BLaER1 treated with 17β-estradiol and CSF1 and Interleukin-3, amounts not matched to agents 10 nM and 100 nM (cell line): ENCODE measurements around the gene IRF3.

Source experiments
- H3K27ac ChIP-seq, 11 experiments: shearing (Covaris generic); formaldehyde crosslinking; 2 replicates each; pipeline ENCODE4 v1.8.1; 2022
- H3K27me3 ChIP-seq, 11 experiments: shearing (Covaris generic); formaldehyde crosslinking; 2 replicates each; pipeline ENCODE4 v1.8.1; 2022
- H3K36me3 ChIP-seq, 11 experiments: shearing (Covaris generic); formaldehyde crosslinking; 2 replicates each; pipeline ENCODE4 v1.8.1; 2022
- H3K4me1 ChIP-seq, 10 experiments: shearing (Covaris generic); formaldehyde crosslinking; 2 replicates each; pipeline ENCODE4 v1.8.1; 2022
- H3K4me2 ChIP-seq, 11 experiments: shearing (Covaris generic); formaldehyde crosslinking; 2 replicates each; pipeline ENCODE4 v1.8.1; 2022
- H3K4me3 ChIP-seq, 10 experiments: shearing (Covaris generic); formaldehyde crosslinking; 2 replicates each; pipeline ENCODE4 v1.8.1; 2022
- H3K9ac ChIP-seq, 11 experiments: shearing (Covaris generic); formaldehyde crosslinking; 2 replicates each; pipeline ENCODE4 v1.8.1; 2022
- H3K9me3 ChIP-seq, 11 experiments: shearing (Covaris generic); formaldehyde crosslinking; replicated peaks in 1 of 11; 2 replicates each; pipeline ENCODE4 v1.8.1; 2022
- H4K20me1 ChIP-seq, 11 experiments: shearing (Covaris generic); formaldehyde crosslinking; 2 replicates each; pipeline ENCODE4 v1.8.1; 2022
- Cebpa-rat ChIP-seq, 11 experiments: shearing (Covaris generic); IDR thresholded peaks; 2 replicates each; pipeline ENCODE4 v1.8.1; 2022

Gene IRF3

DNA sequence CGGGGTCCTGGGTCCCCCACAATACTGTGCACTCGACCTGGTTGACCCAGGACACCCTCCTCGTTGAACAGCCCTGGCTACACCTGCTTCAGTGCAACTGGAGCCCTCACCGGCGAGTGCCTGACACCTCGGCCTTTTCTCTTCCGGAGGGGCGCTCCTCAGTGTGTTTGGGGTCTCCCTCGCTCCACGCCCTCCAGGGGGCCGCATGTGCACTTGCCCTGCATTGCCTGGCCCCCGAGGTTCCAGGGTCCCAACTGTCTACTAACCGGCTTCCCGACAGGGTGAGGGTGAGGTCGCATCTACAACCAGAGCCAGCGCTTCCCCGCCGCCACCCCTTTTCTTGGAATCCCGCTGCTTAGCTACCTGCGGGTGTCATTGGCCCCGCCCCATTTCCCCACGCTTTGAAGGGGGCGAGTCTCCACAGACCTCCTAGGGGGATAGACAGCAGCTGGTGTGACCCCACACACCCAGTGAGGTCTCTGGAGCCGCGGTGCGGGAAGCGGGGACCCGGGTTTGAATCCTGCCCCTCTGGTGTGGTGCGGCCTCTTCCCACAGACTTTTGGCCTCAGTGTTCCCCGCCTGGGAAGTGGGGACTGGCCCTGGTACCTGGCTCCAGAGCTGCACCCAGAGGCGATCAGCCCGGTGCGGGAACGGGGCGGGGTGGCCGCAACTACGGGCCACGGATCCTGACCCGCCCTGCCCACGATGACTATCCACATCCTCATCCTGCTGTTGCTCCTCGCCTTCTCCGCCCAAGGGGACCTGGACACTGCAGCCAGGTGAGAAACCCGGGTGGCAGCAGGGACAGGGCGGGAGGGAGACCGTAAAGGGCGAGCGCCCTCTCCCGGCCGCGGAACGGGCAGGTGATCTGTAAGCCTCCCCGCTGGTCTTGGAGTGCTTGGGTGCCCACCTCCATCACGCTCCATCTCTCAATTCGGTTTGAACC lies 23.7 kb upstream of the IRF3 start, which contains the start of gene ADM5:
Gene ADM5 (plus strand): TSS at position 462 of the 946 bp plus-strand sequence. CDS start 244 bp downstream, at position 706.
- TF ChIP-seq Cebpa-rat (IDR thresholded peaks at IDR 0.05): no peak
- Histone ChIP-seq H3K27me3 (peaks cover 21 to 35% (median 30%) of the 10 kb centered on the region in 11 experiments), H3K36me3 (peaks cover 18 to 57% (median 49%) of the 10 kb centered on the region in 11 experiments), H3K4me1 (peaks cover 37 to 75% (median 56%) of the 10 kb centered on the region in 10 experiments), H3K4me3 (peak within 1 kb of the TSS in 8 of 10 experiments; percentile 27 to 65 (median 46); a peak in 11 of 20 replicates), H3K9ac (peak within 1 kb of the TSS in 9 of 11 experiments; percentile 10 to 66 (median 42); a peak in 13 of 22 replicates), H3K4me2 (peak within 1 kb of the TSS; percentile 68 to 95 (median 89)), H3K9me3 (no peaks in the 10 kb centered on the region), H4K20me1 (peaks cover 0 to 62% (median 54%) of the 10 kb centered on the region in 11 experiments; a peak in 19 of 22 replicates), H3K27ac (peak within 1 kb of the TSS in 6 of 11 experiments; percentile 33 to 77 (median 59); a peak in 9 of 22 replicates)

DNA sequence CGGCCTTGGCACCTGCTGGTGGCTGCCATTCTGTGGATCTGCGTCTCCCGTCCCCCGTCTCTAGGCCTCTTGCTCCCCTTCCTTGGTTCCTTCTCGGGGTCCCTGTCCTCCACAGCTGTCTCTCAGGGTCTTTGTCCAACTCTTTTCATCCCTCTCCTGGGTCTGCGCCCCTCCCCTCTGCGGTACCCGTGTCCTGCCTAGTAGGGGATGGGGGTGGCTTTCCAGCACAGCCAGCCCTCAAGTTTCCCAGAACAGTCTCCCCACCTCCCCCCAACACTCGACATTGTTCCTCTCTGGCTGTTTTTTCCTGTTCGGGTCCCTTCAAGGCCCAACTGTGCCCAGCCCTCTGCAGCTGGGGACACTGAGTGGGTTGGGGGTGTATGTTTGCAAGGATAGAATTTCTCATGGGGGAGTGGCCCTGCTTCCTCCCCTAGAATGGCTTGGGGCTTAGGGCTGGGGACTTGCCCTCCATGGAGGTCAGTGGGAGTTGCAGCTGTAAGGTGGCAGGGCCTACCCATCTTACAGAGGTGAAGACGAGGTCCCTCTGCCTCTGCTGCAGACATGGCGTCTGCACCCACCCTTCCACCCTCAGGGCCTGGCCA lies 23.0 kb upstream of the IRF3 start:
- peak overlapping the region in 4 of 10 experiments; percentile 45 to 65 (median 52); a peak in 8 of 20 replicates for H3K4me3 ChIP-seq
- H3K4me2 ChIP-seq: peak overlapping the region; percentile 64 to 95 (median 89); a peak in 20 of 22 replicates
- peaks cover 21 to 35% (median 30%) of the 10 kb centered on the region in 11 experiments for H3K27me3 ChIP-seq
- peak overlapping the region in 6 of 11 experiments; percentile 29 to 66 (median 48); a peak in 10 of 22 replicates for H3K9ac ChIP-seq
- no peaks in the 10 kb centered on the region for H3K9me3 ChIP-seq
- H3K27ac ChIP-seq: peak overlapping the region in 6 of 11 experiments; percentile 33 to 77 (median 59); a peak in 9 of 22 replicates
- peaks cover 0 to 69% (median 62%) of the 10 kb centered on the region in 11 experiments; a peak in 21 of 22 replicates for H4K20me1 ChIP-seq
- H3K4me1 ChIP-seq: peaks cover 37 to 82% (median 56%) of the 10 kb centered on the region in 10 experiments
- no peak for TF ChIP-seq Cebpa-rat (IDR thresholded peaks at IDR 0.05)
- peaks cover 25 to 65% (median 57%) of the 10 kb centered on the region in 11 experiments for H3K36me3 ChIP-seq

DNA sequence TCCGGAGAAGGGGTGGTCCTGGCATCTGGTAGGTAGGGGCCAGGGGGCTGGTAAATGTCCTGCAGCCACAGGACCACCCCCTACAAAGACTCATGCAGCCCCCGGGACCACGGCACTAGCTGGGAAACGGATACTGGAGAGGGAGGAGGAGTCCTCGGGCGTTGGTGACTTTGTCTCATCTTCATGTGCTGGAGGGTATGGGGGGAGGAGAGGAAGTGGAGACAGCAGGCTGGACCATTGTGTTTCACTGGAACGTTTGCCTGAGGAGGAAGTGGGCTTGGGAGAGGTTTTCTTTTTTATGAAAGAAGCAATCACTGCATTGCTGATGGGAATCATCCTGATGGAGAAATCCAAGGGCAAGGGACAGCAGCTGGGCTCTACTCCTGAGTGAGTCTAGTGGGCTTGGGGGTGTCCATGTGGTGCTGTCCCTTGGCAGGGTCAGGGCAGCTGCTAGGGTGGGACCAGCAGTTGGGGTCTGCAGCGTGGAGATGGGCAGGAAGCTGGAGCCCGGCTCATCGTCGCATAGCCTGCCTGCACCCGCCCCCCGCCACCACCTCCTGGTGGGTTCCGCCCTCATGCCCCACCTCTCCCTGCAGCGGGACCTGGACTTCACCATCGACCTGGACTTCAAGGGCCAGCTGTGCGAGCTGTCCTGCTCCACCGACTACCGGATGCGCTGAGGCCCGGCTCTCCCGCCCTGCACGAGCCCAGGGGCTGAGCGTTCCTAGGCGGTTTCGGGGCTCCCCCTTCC lies 22.1 kb upstream of the IRF3 start:
- peaks cover 37 to 82% (median 56%) of the 10 kb centered on the region in 10 experiments for H3K4me1 ChIP-seq
- H3K9me3 ChIP-seq: no peaks in the 10 kb centered on the region
- peak overlapping the region; percentile 64 to 95 (median 89) for H3K4me2 ChIP-seq
- no peak for TF ChIP-seq Cebpa-rat (IDR thresholded peaks at IDR 0.05)
- H3K27ac ChIP-seq: peak overlapping the region in 7 of 11 experiments; percentile 44 to 77 (median 55); a peak in 13 of 22 replicates
- peak overlapping the region in 6 of 10 experiments; percentile 31 to 65 (median 48); a peak in 11 of 20 replicates for H3K4me3 ChIP-seq
- peaks cover 33 to 74% (median 66%) of the 10 kb centered on the region in 11 experiments for H3K36me3 ChIP-seq
- peaks cover 0 to 78% (median 71%) of the 10 kb centered on the region in 11 experiments; a peak in 21 of 22 replicates for H4K20me1 ChIP-seq
- peaks cover 21 to 35% (median 30%) of the 10 kb centered on the region in 11 experiments for H3K27me3 ChIP-seq
- peak overlapping the region in 10 of 11 experiments; percentile 29 to 66 (median 48); a peak in 16 of 22 replicates for H3K9ac ChIP-seq

DNA sequence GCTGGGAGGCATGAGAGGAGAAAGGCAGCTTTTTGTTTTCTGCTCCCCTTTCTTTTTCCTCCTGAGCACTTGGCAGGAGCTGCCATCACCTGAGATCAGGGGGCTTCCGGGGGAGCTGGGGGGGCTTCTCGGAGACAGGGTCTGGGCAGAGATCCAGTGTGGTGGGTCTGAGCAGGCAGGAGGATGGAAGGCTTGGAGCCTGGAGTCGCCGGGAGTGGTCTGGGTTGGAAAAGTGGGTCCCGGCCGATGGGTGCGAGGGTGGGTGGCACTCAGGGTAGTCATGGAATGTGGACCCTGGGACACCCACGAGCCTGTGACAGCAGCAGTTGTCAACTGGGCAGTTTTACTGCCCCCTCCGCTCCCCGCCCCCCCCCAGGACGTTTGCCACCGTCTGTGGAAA lies 21.5 kb upstream of the IRF3 start:
- Histone ChIP-seq H3K4me1 (peaks cover 37 to 81% (median 55%) of the 10 kb centered on the region in 10 experiments), H3K4me3 (peak overlapping the region in 2 of 10 experiments; percentile 45 to 65; a peak in 4 of 20 replicates), H3K27me3 (peaks cover 21 to 35% (median 30%) of the 10 kb centered on the region in 11 experiments), H3K4me2 (peak overlapping the region; percentile 64 to 95 (median 89)), H3K9me3 (no peaks in the 10 kb centered on the region), H4K20me1 (peaks cover 0 to 84% (median 77%) of the 10 kb centered on the region in 11 experiments; a peak in 21 of 22 replicates), H3K36me3 (peaks cover 39 to 80% (median 72%) of the 10 kb centered on the region in 11 experiments), H3K9ac (peak overlapping the region in 8 of 11 experiments; percentile 38 to 66 (median 52); a peak in 13 of 22 replicates), H3K27ac (peak overlapping the region in 6 of 11 experiments; percentile 44 to 77 (median 59); a peak in 12 of 22 replicates)
- TF ChIP-seq Cebpa-rat (IDR thresholded peaks at IDR 0.05): no peak

DNA sequence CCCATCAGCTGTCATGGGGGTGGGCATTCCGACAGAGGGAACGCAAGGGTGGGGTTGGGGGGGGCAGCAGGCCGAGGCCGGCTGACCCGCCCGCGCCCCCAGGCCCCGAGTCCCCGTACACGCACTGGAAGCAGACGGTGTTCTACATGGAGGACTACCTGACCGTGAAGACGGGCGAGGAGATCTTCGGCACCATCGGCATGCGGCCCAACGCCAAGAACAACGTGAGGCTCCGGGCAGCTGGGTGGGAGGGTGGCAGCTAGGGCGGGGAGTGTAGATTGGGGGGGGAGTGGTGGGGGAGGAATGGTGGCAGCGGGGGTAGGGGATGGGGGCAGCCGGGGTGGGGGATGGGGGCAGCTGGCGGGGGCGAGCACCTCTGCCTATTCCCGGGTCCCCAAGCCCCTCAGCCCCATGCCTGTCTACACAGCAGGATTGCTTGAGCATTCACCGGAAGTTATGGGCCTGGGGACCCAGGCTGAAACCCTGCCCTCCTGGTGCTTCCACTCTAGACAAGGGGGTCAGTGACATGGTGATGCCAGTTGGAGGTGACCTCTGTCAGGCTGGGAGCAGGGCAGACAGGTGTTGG lies 20.9 kb upstream of the IRF3 start:
- peak overlapping the region in 5 of 11 experiments; percentile 51 to 77 (median 63); a peak in 11 of 22 replicates for H3K27ac ChIP-seq
- peak overlapping the region in 10 of 11 experiments; percentile 64 to 95 (median 84); a peak in 19 of 22 replicates for H3K4me2 ChIP-seq
- peak overlapping the region in 2 of 10 experiments; percentile 27 to 65; a peak in 2 of 20 replicates for H3K4me3 ChIP-seq
- H3K9me3 ChIP-seq: no peaks in the 10 kb centered on the region
- no peak for TF ChIP-seq Cebpa-rat (IDR thresholded peaks at IDR 0.05)
- peaks cover 0 to 90% (median 82%) of the 10 kb centered on the region in 11 experiments; a peak in 21 of 22 replicates for H4K20me1 ChIP-seq
- peaks cover 45 to 85% (median 78%) of the 10 kb centered on the region in 11 experiments for H3K36me3 ChIP-seq
- H3K9ac ChIP-seq: peak overlapping the region in 6 of 11 experiments; percentile 42 to 66 (median 54); a peak in 11 of 22 replicates
- peaks cover 36 to 83% (median 56%) of the 10 kb centered on the region in 10 experiments for H3K4me1 ChIP-seq
- H3K27me3 ChIP-seq: peaks cover 20 to 33% (median 28%) of the 10 kb centered on the region in 11 experiments

DNA sequence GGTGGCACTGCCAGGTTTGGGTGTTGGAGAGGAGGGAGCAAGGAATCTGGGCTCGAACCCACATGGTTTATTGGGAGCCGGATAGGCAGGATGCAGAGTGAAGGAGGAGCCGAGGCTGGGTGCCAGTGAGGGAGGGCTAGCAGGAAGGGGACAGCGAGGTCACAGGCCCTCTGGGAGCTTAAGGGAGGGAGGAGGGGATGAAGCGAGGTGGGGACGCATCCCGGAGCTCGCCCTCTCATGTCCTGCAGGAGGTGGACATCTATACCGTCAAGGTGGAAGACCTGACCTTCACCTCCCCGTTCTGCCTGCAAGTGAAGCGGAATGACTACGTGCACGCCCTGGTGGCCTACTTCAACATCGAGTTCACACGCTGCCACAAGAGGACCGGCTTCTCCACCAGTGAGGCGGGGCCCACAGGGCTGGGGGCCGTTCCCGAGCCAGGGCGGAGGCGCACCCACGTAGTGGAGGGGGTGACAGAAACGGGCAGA lies 20.2 kb upstream of the IRF3 start:
- H3K4me1 ChIP-seq: peaks cover 32 to 81% (median 54%) of the 10 kb centered on the region in 10 experiments
- H3K4me2 ChIP-seq: peak overlapping the region in 3 of 11 experiments; percentile 5 to 54 (median 15); a peak in 6 of 22 replicates
- peaks cover 4 to 97% (median 89%) of the 10 kb centered on the region in 11 experiments; a peak in 21 of 22 replicates for H4K20me1 ChIP-seq
- H3K4me3 ChIP-seq: no peak overlapping the region
- H3K36me3 ChIP-seq: peaks cover 52 to 92% (median 85%) of the 10 kb centered on the region in 11 experiments
- H3K9ac ChIP-seq: peak overlapping the region in 1 of 11 experiments; percentile 16; a peak in 2 of 22 replicates
- H3K9me3 ChIP-seq: no peaks in the 10 kb centered on the region
- H3K27ac ChIP-seq: peak overlapping the region in 2 of 11 experiments; percentile 1 to 14; a peak in 1 of 22 replicates
- TF ChIP-seq Cebpa-rat (IDR thresholded peaks at IDR 0.05): no peak
- H3K27me3 ChIP-seq: peaks cover 13 to 26% (median 20%) of the 10 kb centered on the region in 11 experiments
